ENCODE measurements around the gene SCO2.

The SCO2 gene

GRCh38 chr22:50483106-50483505, 42.3 kb downstream of the SCO2 start:
- H3K4me3 ChIP-seq (replicated peaks; ENCODE audit: low read depth, low read length), result no peak overlapping the region
- no peaks in the 10 kb centered on the region for H3K36me3 ChIP-seq (ENCODE audit: control insufficient read depth, insufficient read depth, low read length)
- DNase-seq (ENCODE audit: extremely low read depth, insufficient read length), result no peak
- TF ChIP-seq CTCF (IDR thresholded peaks at IDR 0.05; ENCODE audit: insufficient read depth, low read length, poor library complexity, severe bottlenecking), result no peak
- no peaks in the 10 kb centered on the region; the same call in 1 of the 2 replicates for H3K27me3 ChIP-seq (replicated peaks; ENCODE audit: control insufficient read depth, insufficient read depth, low read length)

- Histone ChIP-seq H3K27me3 (replicated peaks; ENCODE audit: control insufficient read depth, insufficient read depth, low read length) (no peaks in the 10 kb centered on the region; the same call in 1 of the 2 replicates), H3K4me3 (replicated peaks; ENCODE audit: low read depth, low read length) (peak overlapping the region; percentile 58), H3K36me3 (ENCODE audit: control insufficient read depth, insufficient read depth, low read length) (no peaks in the 10 kb centered on the region)
- no peak for DNase-seq (ENCODE audit: extremely low read depth, insufficient read length)
- no peak for TF ChIP-seq CTCF (IDR thresholded peaks at IDR 0.05; ENCODE audit: insufficient read depth, low read length, poor library complexity, severe bottlenecking)
These were observed 43.0 kb downstream of the SCO2 start for GRCh38 chr22:50482107-50483074.

GRCh38 chr22:50481440-50482106, 43.8 kb downstream of the SCO2 start, which contains the start of gene ADM2:
ADM2 (plus strand) TSS chr22:50481543; CDS start chr22:50481848, 305 bp downstream.
- no peak for DNase-seq (ENCODE audit: extremely low read depth, insufficient read length)
- no peaks in the 10 kb centered on the region for H3K36me3 ChIP-seq (ENCODE audit: control insufficient read depth, insufficient read depth, low read length)
- H3K4me3 ChIP-seq (replicated peaks; ENCODE audit: low read depth, low read length), result peak within 1 kb of the TSS; percentile 58
- TF ChIP-seq CTCF (IDR thresholded peaks at IDR 0.05; ENCODE audit: insufficient read depth, low read length, poor library complexity, severe bottlenecking), result no peak
- no peaks in the 10 kb centered on the region; the same call in 1 of the 2 replicates for H3K27me3 ChIP-seq (replicated peaks; ENCODE audit: control insufficient read depth, insufficient read depth, low read length)

GRCh38 chr22:50481045-50481439, 44.4 kb downstream of the SCO2 start:
- no peak for DNase-seq (ENCODE audit: extremely low read depth, insufficient read length)
- peak overlapping the region; percentile 58 for H3K4me3 ChIP-seq (replicated peaks; ENCODE audit: low read depth, low read length)
- H3K36me3 ChIP-seq (ENCODE audit: control insufficient read depth, insufficient read depth, low read length), result no peaks in the 10 kb centered on the region
- H3K27me3 ChIP-seq (replicated peaks; ENCODE audit: control insufficient read depth, insufficient read depth, low read length), result no peaks in the 10 kb centered on the region; the same call in 1 of the 2 replicates
- TF ChIP-seq CTCF (IDR thresholded peaks at IDR 0.05; ENCODE audit: insufficient read depth, low read length, poor library complexity, severe bottlenecking), result no peak

- no peak for DNase-seq (ENCODE audit: extremely low read depth, insufficient read length)
- H3K27me3 ChIP-seq (replicated peaks; ENCODE audit: control insufficient read depth, insufficient read depth, low read length), result no peaks in the 10 kb centered on the region; the same call in 1 of the 2 replicates
- TF ChIP-seq CTCF (IDR thresholded peaks at IDR 0.05; ENCODE audit: insufficient read depth, low read length, poor library complexity, severe bottlenecking), result no peak
These were observed 45.7 kb downstream of the SCO2 start for GRCh38 chr22:50479721-50480120.

More at GRCh38 chr22:50479721-50480120, 45.7 kb downstream of the SCO2 start:
- H3K36me3 ChIP-seq (ENCODE audit: control insufficient read depth, insufficient read depth, low read length), result no peaks in the 10 kb centered on the region
- no peak overlapping the region for H3K4me3 ChIP-seq (replicated peaks; ENCODE audit: low read depth, low read length)

Measured in GM06990 (cell line).